Stimulated activated CD8-positive, alpha-beta memory T cell treated with anti-CD3 and anti-CD28 coated beads, Interleukin-15, amount 100 ng/mL, for 1 hour (primary cell): Measurements from ENCODE around the gene TP53I13.

Source experiments
- DNase-seq: peaks from one replicate; pipeline ENCODE4 v3.0.0-alpha.2; 2020; ENCODE audit warnings: low read depth

Gene TP53I13

DNA sequence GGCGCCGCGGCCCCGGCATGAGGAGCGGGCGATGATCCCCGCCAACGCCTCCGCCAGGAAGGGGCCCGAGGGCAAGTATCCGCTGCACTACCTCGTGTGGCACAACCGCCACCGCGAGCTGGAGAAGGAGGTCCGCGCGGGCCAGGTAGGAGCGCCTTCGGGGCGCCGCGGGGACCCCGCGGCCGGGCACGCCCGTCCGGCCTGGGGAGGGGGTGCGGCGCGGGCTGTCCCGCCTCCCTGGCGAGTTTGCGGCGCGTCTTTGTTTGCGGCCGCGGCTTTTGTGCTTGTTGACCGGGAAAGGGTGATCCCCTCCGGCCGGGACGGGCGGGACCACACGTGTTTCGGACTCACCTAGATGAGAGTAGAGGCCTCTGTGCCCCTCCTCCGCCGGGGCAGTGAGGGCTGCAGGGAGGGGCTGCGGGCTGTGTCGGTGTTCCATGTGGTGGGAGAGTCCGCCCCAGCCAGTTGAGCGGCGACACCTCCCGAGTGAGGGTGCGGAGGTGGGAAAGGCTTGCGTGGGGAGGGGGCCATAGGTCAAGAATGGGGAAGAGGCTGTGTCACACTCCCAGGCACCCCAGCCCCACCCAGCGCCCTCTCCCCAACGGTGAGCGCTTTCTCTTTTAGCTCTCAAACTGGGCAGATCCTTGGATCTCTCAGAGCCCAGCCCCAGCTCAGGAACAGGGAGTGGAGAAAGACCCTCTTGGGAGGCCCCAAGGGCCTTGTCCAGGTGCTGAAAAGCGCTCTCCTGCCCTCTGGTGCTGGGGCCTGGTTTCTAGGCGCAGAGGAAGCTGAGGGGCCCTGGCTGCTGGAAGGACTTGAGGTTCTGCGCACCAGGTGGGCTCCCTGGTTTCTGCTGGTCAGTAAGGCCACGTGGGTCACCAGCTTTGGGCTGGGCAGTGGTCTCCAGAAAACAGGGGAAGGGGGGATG is 25.4 kb downstream of the TP53I13 start:
- no peak for DNase-seq

DNA sequence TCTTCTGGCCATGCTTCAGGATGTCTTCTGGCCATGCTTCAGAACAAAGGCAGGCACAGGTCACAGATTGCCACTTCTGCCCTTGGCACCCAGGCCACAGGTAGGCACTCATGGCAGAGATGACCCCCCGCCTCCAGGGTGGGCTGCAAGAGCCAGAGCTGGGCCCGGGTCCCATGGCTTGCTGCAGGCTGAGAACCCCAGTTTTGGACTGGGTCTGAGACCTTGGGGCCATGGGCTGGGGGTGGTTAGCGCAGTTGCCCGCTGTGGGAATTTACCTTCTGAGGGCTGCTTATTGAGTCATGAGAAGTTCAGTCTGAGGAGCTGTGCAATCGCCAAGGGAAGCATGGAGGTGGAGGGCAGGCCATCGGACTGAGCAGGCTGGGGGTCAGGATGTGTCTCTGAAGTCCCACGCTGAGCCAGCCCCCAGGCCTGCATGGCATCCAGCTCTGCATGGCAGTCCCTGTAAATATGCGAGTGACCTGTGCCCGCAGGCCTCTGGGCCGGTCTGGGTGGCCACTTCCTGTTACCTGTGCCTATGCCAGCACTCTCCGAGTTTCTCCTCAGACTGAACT is 26.1 kb downstream of the TP53I13 start:
- DNase-seq: no peak

DNA sequence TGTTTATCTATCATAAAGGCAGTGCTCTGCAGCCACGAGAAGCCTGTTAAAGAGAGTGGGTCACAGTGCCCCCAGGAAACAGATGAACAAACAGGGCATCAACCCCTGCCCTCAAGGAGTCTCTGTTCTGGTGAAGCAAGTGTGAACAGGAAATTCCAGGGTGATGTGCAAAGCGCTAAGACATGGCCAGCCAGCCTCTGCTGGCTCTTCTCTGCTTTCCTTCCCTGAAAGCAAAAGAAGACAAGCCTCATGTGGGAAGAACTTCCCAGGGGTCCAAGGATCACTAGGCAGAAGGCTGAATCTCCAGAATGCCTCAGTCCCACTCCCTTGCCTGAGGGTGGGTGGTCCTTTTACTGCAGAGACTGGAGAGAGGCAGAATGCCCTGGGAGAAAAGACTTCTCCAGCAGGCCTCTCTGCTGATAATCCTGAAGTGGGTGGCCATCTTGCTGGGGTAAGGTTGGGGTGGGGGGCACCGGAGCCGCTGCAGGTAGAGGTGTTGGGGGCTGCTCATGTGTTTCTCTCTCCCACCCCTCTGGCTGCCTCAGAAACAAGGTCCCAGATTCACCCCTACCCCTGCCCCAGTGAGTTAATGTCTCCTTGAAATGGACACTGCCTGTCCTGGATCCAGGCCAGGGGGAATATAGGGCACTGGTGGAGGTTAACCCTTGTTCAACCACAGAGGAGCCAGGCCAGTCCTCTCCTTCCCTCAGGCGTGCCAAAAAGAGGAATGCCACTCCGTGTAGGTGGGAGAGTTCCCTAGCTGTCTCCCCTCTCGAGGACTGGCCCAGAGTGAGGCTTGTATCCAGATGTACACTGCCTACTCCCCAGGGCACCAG is 26.8 kb downstream of the TP53I13 start:
- no peak for DNase-seq

DNA sequence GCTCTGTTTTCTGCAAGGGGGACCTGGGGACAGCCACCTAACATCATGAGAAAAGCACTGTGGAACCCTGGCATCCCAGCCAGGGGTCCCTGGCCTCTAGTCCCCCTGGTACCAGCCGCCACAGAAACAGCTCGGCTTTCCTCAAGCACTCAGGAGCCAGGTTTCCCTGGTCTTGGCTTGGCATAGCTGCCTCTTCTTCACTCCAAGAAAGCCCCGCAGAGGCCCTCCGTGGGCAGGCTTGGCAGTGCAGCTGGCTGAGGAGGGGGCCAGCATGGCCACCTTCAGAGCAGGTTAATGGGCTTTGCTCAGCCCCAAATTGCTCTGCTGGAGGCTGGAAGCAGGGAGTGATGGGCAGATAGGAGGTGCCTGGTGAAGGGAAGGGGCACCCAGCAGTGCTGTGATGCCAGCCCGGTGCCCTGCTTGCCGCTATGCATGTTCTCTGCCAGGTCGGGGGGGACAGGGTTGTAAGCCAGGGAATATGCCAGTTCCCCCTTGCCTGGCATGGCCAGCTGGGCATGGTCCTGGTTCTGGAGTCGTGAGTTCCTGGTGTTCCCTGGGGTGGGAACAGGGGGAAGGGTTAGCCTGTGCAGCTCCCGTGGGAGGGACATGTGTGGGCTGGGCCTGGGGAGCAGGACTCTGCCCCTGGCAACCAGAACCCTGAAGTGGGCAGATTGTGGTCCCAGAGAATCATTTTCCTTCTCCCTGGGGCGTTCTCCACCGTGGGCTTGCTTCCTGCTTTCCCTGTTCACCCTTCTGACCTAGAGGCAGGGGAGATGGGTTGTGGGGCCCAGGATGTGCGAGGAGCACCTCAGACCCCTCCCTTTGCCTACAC is 27.7 kb downstream of the TP53I13 start:
- DNase-seq: no peak

DNA sequence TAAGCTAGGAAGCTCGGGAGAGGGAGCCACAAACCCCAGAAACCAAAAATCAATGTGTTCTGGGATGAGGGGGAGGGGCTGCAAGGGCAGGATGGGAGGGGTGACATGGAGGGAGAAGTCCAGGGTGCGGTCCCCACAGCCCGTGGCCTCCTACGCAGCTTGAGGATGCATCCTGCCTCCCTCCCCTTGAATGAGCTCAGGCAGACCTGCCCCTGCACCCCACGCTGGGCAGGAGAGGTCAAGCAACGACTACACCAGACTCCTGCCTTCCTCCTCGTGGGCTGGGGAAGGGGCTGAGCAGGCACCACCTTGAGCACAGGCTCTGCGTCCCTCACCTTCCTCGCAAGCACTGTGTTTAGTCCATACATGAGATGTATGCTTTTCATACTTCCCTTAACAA is 28.3 kb downstream of the TP53I13 start:
- DNase-seq: no peak

DNA sequence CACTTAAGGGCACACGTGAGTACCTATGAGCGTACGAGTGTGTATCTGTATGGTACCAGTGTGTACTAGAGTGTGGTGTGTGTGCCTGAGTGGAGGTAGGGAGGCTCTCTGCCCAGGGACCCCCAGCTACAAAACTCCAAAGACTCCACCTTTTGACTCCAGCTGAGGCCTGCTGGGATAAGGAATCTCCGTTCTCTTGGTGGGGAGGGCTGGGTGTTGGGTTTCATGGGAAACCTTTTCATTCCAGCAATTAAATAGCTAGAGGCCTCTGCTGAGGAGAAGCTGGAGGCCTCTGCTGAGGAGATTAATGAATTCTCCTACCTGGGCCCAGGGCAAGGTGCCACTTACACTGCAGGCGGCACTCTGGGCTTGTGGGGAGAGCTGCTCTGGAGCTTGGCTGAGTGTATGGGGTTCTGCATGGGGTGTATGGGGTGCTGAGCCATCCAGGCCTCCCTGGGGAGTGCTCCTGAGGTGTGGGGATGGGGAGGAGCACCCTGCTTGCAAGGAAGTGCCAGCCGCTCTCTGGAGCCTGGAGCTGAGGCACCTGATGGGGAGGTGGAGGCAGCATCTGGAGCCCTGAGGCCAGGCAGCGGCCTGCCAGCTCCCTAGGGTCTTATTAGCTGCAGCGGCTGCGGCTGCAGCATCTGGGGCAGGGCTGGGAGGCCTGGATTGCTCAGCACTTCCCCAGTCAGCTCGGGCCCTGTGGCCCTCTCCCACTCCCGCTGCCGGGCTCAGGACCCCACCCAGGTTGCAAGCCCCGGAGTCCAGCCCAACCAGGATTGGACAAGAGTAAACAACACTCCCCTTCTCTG is 29.1 kb downstream of the TP53I13 start:
- DNase-seq: no peak

DNA sequence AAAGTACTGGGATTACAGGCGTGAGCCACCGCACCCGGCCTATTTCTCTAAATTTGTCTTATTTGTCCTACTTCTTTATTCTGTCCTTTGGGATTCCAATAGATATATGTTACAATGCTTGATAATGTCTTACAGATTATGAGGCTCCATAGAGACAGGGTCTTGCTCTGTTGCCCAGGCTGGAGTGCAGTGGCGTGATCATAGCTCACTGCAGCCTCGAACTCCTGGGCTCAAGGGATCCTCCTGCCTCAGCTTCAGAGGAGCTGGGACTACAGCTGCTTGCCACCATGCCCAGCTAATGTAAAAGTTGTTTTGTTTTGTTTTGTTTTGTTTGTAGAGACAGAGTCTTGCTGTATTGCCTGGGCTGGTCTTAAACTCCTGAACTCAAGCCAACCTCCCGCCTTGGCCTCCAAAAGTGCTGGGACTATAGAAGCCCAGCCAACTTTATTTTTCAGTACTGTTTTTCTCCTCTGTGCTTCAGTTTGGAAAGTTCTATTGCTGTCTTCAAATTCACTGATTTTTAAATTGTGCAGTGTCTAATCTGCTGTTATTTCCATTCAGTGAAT is 34.7 kb downstream of the TP53I13 start:
- DNase-seq: no peak

DNA sequence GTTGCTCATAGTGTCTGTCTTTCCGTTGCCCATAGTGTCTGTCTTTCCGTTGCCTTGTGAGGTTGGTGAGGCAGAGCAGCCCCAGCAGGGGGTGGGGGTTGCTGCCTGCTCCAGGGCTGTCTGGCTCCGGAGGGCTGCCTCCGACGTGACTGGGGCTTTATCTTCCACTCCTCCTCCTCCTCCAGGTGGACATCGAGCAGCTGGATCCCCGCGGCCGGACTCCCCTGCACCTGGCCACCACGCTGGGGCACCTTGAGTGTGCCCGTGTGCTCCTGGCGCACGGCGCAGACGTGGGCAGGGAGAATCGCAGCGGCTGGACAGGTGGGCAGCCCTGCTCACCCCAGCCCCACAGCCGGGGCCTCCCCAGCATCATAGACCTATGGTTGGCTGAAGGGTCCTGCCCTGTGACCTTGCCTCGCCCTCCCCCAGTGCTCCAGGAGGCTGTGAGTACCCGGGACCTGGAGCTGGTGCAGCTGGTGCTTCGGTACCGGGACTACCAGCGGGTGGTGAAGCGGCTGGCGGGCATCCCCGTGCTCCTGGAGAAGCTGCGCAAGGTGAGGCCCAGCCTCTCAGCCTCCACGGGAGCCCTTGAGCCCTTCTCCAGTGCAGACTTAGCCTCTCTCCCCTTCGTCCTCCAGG is 39.2 kb downstream of the TP53I13 start:
- no peak for DNase-seq

DNA sequence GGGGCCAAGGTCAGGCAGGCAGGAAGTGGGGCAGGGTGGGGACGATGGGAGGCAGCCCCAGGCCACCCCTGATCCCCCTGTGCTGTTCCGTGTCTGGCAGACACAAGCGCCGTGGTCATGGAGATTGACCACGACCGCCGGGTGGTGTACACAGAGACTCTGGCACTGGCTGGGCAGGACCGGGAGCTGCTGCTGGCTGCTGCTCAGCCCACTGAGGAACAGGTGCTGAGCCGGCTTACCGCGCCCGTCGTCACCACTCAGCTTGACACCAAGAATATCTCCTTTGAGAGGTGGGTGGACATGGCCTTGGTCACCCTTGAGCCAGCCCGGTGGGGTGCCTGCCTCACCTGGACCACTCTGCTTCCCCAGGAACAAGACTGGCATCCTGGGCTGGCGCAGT is 40.5 kb downstream of the TP53I13 start:
- DNase-seq: no peak

DNA sequence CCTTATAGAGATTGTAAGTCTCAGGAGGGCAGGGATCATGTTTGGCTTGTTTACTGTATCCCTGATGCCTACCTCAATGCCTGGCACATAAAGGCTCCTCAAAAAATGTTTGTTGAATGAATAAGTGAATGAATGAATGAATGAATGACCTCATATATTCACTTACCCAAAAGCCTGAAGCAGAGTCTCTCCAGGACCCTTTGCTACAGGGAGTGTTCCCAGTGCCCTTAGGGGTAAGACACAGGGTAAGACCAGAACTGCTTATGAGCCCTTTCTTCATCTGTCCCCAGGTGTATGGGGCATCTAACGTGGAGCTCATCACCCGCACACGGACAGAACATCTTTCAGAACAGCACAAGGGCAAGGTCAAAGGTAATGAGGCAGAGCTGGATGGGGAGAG is 41.9 kb downstream of the TP53I13 start:
- DNase-seq: no peak

DNA sequence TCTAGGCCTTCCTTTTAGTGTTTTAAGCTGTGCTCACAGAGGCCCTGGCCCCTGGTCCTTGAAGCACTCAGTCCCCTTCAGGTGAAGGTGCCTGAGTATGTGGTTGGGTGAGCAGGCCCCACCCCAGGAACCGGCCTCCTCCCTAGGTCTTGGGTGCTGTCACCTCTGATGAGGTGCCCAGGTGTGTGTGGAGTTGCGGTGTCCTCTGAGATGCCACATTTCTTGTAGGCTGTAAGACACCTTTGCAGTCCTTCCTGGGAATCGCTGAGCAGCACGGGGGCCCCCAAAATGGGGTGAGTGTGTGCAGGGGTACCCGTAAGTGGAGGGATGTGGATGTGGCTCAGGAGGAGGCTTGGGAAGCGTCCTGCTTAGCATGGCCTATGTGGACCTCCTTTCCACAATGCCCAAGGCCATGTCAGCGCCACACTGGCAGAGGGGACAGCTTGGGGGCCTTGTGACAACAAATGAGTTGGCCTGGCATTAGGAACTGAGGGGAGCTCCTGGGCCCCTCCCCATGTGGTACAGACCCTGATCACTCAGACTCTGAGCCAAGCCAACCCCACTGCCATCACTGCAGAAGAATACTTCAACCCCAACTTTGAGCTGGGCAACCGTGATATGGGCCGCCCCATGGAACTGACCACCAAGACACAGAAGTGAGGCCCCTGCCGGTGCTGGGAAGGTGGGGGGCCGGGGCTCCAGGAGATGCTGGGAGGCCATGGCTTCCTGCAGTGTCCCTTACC is 43.0 kb downstream of the TP53I13 start:
- no peak for DNase-seq

DNA sequence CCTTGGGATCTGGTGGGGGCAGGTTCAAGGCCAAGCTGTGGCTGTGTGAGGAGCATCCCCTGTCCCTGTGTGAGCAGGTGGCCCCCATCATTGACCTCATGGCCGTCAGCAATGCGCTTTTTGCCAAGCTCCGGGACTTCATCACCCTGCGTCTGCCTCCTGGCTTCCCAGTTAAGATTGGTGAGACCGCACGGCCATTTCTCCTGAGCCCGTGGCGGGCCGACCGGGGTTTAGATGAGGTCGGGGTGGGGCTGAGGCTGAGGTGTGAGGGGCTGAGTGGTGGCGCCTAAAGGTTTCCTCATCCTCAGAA is 43.5 kb downstream of the TP53I13 start:
- DNase-seq: no peak

DNA sequence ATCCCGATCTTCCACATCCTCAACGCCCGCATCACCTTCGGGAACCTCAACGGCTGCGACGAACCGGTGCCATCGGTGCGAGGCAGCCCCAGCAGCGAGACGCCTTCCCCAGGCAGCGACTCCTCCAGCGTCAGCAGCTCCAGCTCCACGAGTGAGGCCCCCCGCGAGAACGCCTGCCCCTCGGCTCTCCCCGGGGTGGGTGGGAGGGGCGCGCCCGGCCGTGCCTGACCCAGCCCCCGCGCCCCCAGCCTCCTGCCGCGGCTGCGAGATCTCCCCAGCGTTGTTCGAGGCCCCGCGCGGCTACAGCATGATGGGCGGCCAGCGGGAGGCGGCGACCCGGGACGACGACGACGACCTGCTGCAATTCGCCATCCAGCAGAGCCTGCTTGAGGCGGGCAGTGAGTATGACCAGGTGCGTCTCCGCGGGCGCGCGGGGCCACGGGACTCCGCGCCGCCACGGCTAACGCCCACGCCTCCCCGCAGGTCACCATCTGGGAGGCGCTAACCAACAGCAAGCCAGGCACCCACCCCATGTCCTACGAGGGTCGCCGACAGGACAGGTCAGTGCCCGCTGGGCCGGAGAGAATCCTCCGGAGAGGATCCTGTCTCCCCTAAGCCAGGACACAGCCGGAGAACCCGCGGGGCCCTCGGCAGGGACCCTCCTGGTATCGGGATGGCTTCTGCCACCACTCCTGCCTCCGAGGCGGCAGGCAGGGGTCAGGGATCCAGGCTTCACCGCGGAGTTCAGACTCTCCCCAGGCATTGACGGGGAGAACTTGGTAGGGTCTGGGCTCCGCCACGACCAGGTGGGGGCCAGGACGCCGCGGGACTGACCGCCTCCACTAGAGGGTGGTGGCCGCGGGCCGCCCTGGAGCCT is 44.1 kb downstream of the TP53I13 start:
- no peak for DNase-seq

DNA sequence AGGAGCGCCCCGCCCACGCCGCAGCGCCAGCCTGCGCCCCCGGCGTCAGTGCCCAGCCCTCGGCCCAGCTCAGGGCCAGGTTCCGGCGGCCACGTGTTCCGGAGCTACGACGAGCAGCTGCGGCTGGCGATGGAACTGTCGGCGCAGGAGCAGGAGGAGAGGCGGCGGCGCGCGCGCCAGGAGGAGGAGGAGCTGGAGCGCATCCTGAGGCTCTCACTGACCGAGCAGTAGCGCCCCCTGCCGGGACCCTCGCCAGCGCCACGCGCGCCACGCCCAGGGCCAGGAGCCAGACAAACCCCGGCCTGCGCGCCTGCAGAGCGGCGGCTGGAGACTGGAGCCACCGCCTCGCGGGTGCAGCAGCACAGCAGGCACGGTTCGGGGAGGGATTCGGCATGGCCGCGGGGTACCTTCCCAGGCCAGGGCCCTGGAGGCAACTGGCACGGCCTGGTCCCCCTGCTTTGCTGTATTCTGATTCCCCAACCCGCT is 44.9 kb downstream of the TP53I13 start:
- DNase-seq: peak; percentile 81

DNA sequence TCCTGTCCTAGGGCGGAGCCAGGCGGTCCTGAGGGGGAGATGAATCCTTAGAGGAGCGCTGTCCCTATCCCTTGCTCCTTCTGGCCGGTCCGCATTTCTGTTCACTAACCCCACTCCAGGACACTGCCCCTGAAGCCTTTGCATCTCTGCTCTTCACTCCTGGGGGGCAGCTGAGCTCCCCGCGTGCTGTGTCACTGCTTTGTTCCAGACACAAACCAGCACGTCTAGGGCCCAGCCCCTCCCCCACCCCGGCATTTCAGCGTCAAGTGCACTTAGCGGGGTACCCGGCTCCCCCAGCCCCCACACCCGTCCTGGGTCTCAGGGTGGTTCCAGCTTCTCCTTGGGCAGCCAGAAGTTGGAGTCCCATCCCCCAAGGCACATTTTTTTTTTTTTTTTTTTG is 45.4 kb downstream of the TP53I13 start:
- DNase-seq: no peak

DNA sequence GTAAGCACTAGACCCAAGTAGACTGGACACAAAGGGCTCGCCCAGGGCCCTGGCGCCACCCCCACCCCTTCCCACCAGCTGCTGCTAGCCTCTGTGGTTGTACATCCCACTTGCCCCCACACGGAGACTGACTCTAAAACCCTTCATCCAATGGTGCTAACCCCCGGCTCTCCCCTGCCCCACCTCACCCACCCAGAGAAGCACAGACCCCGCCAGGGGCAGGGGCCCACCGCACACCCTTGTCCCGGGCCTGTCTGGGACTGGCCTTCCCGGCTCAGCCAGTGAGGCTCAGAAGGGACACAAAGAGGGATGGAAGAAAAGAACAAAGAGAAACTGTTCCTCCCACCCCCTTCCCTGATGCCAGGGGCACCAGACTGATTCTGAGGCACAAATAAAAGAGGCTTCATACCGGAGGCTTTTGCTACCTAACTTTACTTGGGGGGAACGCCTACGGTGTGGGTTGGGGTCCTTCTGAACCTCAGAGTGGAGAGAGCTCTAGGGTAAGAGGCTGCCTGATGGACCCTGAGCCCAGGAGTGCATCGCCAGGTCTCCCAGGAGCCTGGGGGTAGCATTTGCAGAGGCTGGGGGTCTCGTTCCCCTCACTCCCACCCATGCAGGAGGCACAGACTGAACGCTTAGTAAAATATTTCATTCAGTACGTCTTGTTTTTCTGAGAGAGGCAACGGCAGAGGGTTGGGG is 46.0 kb downstream of the TP53I13 start:
- no peak for DNase-seq

DNA sequence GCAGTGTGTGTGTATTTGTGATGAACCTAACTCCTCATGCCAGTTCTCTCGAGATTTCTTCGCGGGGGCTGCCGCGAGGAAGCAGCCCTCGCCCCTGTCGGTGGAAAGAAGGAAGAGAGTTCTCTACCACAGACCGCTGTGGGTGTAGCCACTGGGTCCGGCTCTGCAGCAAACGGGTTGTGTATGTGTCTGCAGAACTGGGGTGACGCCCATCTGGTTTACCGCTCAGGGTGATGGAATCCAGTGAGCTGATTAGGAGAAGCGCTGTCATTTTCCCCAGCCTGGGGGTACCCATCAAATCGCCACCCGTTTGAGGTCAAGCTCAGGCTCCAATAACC is 46.5 kb downstream of the TP53I13 start:
- no peak for DNase-seq
